H1 (cell line): ENCODE results near the gene CENPP. TPM values are rescaled to one million over a fixed set of nuclear protein-coding genes. Genes with fewer than 3 reads are reported as not detected.
"Not testable (repeated sequence)": the region's sequence is repeated elsewhere in the genome, so short reads cannot be mapped to it uniquely, and the experiment has no call there.

Experiments
- CTCF ChIA-PET: fragments of 300-600 bp; sonication (Branson Sonifier 250); formaldehyde crosslinking; loops from one replicate; lab custom pipeline; 2021; ENCODE audit not compliant: partially characterized antibody; lab: Charles Lee
- POLR2A ChIA-PET: fragments of 300-600 bp; sonication (Branson Sonifier 250); formaldehyde crosslinking; loops from one replicate; lab custom pipeline; 2021; ENCODE audit warnings: inconsistent platforms; ENCODE audit not compliant: partially characterized antibody; lab: Charles Lee
- DNase-seq, 2 experiments: peaks; one replicate each; pipeline versions ENCODE4 v3.0.0 to v3.0.0-alpha.2; 2010 to 2022; ENCODE audit warnings: low spot score in 2 of 2, low read depth in 1 of 2, mixed read lengths in 1 of 2
- FAIRE-seq: peaks from 2 replicates; lab custom pipeline; 2011; peaks lifted over from hg19 to GRCh38; lab: Jason Lieb, UNC
- H2AFZ ChIP-seq: 2 replicates; pipeline ENCODE4 v1.8.1; 2012; ENCODE audit warnings: low read length, inconsistent platforms
- H2AK5ac ChIP-seq: 2 replicates; pipeline ENCODE4 v1.6.1; 2013; ENCODE audit warnings: low read depth, low read length
- H2BK120ac ChIP-seq: replicated peaks from 2 replicates; pipeline ENCODE3; 2013; ENCODE audit warnings: low read depth, low read length, inconsistent platforms
- H2BK12ac ChIP-seq: 2 replicates; pipeline ENCODE4 v1.6.1; 2013; ENCODE audit warnings: low read depth, low read length
- H2BK15ac ChIP-seq: 2 replicates; pipeline ENCODE4 v1.6.1; 2013; ENCODE audit warnings: low read length
- H2BK20ac ChIP-seq: 2 replicates; pipeline ENCODE4 v1.6.1; 2013; ENCODE audit warnings: low read length
- H2BK5ac ChIP-seq: 2 replicates; pipeline ENCODE4 v1.6.1; 2013; ENCODE audit warnings: low read depth, low read length
- H3K14ac ChIP-seq: 2 replicates; pipeline ENCODE4 v1.6.1; 2013; ENCODE audit warnings: inconsistent platforms; ENCODE audit not compliant: insufficient read length
- H3K18ac ChIP-seq: 2 replicates; pipeline ENCODE4 v1.6.1; 2013; ENCODE audit warnings: low read length; ENCODE audit errors: extremely low read depth
- H3K23ac ChIP-seq: 2 replicates; pipeline ENCODE4 v1.6.1; 2013; ENCODE audit warnings: inconsistent platforms; ENCODE audit not compliant: insufficient read length
- H3K23me2 ChIP-seq: 2 replicates; pipeline ENCODE4 v1.6.1; 2013; ENCODE audit warnings: low read depth, low read length
- H3K27ac ChIP-seq: 2 replicates; pipeline ENCODE4 v1.6.1; 2011; ENCODE audit warnings: low read depth, low read length, inconsistent platforms
- H3K27me3 ChIP-seq, 4 experiments: replicated peaks in 1 of 4; 1 replicate in 1 of 4; 2 replicates in 3 of 4; pipeline versions ENCODE4 v1.6.1 to v1.8.1; 2011 to 2013; ENCODE audit warnings: low read length in 3 of 4, mild to moderate bottlenecking in 3 of 4, inconsistent platforms in 2 of 4, mixed read lengths in 2 of 4, moderate library complexity in 1 of 4; ENCODE audit not compliant: control insufficient read depth in 3 of 4, insufficient read depth in 3 of 4; ENCODE audit errors: extremely low read depth in 1 of 4
- H3K36me3 ChIP-seq, 4 experiments: 2 replicates each; pipeline versions ENCODE4 v1.6.1 to v1.8.1; 2011 to 2013; ENCODE audit warnings: mild to moderate bottlenecking in 4 of 4, low read length in 3 of 4, moderate library complexity in 2 of 4, control low read depth in 1 of 4, inconsistent platforms in 1 of 4; ENCODE audit not compliant: insufficient read depth in 4 of 4, control insufficient read depth in 2 of 4
- H3K4ac ChIP-seq: replicated peaks from 2 replicates; pipeline ENCODE3; 2013; ENCODE audit warnings: low read length, low read depth, mixed read lengths, inconsistent platforms; ENCODE audit not compliant: insufficient read length
- H3K4me1 ChIP-seq, 4 experiments: replicated peaks in 1 of 4; 1 replicate in 1 of 4; 2 replicates in 3 of 4; pipeline versions ENCODE4 v1.6.1 to v1.8.1; 2011 to 2013; ENCODE audit warnings: low read length in 3 of 4, inconsistent platforms in 2 of 4, mixed read lengths in 1 of 4; ENCODE audit not compliant: insufficient read depth in 4 of 4, control insufficient read depth in 3 of 4
- H3K4me2 ChIP-seq, 2 experiments: 2 replicates each; pipeline versions ENCODE4 v1.6.1 to v1.8.1; 2011 to 2013; ENCODE audit warnings: low read depth in 2 of 2, low read length in 2 of 2, control low read depth in 1 of 2, inconsistent platforms in 1 of 2, mild to moderate bottlenecking in 1 of 2; ENCODE audit not compliant: insufficient read depth in 1 of 2
- H3K4me3 ChIP-seq, 4 experiments: fragments of 200-600, 300-600 bp in 1 of 4; sonication (generic), shearing (Covaris generic), sonication (Bioruptor Twin) in 1 of 4; 2 replicates each; pipeline versions ENCODE4 v1.5.1 to v1.8.1; 2011 to 2016; ENCODE audit warnings: low read length in 4 of 4, low read depth in 3 of 4, control low read depth in 2 of 4, inconsistent platforms in 2 of 4, mild to moderate bottlenecking in 2 of 4, mixed read lengths in 1 of 4, moderate library complexity in 1 of 4; ENCODE audit not compliant: insufficient read depth in 2 of 4; ENCODE audit errors: extremely low read depth in 1 of 4
- H3K56ac ChIP-seq: replicated peaks from 2 replicates; pipeline ENCODE3; 2013; ENCODE audit warnings: low read depth, mild to moderate bottlenecking, mixed read lengths, low read length, inconsistent platforms; ENCODE audit not compliant: insufficient read length
- H3K79me1 ChIP-seq: 2 replicates; pipeline ENCODE4 v1.6.1; 2013; ENCODE audit warnings: low read depth, low read length, control low read depth
- H3K79me2 ChIP-seq, 2 experiments: 2 replicates each; pipeline versions ENCODE4 v1.6.1 to v1.8.1; 2012 to 2013; ENCODE audit warnings: low read length in 2 of 2, mild to moderate bottlenecking in 2 of 2, inconsistent platforms in 1 of 2; ENCODE audit not compliant: insufficient read depth in 2 of 2, control insufficient read depth in 1 of 2
- H3K9ac ChIP-seq, 4 experiments: replicated peaks in 1 of 4; 1 replicate in 1 of 4; 2 replicates in 3 of 4; pipeline versions ENCODE4 v1.6.1 to v1.8.1; 2011 to 2013; ENCODE audit warnings: low read depth in 3 of 4, low read length in 3 of 4, control low read depth in 2 of 4, mild to moderate bottlenecking in 2 of 4, moderate library complexity in 2 of 4, inconsistent platforms in 1 of 4; ENCODE audit errors: extremely low read depth in 1 of 4
- H3K9me3 ChIP-seq, 2 experiments: 2 replicates each; pipeline versions ENCODE4 v1.6.1 to v1.8.1; 2012 to 2013; ENCODE audit warnings: mild to moderate bottlenecking in 2 of 2, moderate library complexity in 2 of 2, control low read depth in 1 of 2, inconsistent platforms in 1 of 2, low read depth in 1 of 2, low read length in 1 of 2, mixed read lengths in 1 of 2; ENCODE audit not compliant: insufficient read depth in 2 of 2
- H4K20me1 ChIP-seq, 2 experiments: replicated peaks in 1 of 2; 2 replicates each; pipeline versions ENCODE3 to v1.8.1; 2011 to 2013; ENCODE audit warnings: inconsistent platforms in 2 of 2, low read length in 2 of 2, mild to moderate bottlenecking in 1 of 2; ENCODE audit not compliant: insufficient read depth in 2 of 2, control insufficient read depth in 1 of 2
- H4K5ac ChIP-seq: 2 replicates; pipeline ENCODE4 v1.6.1; 2013; ENCODE audit warnings: low read length, low read depth, mixed read lengths, inconsistent platforms; ENCODE audit not compliant: insufficient read length
- H4K8ac ChIP-seq: 2 replicates; pipeline ENCODE4 v1.8.0; 2013; ENCODE audit warnings: mild to moderate bottlenecking, moderate library complexity, low read length, inconsistent platforms; ENCODE audit not compliant: insufficient read depth; ENCODE audit errors: extremely low read depth
- H4K91ac ChIP-seq: replicated peaks from 2 replicates; pipeline ENCODE3; 2013; ENCODE audit warnings: low read length, mixed read lengths, inconsistent platforms; ENCODE audit not compliant: insufficient read length
- WGBS, 2 experiments: shearing (Covaris generic) in 1 of 2; methylation state at CpG; one replicate each; pipeline versions ENCODE4 v1.1.6 to v1.1.7; 2013 to 2015; ENCODE audit warnings: low lambda C conversion rate in 2 of 2, mixed read lengths in 2 of 2, inconsistent platforms in 1 of 2, low coverage in 1 of 2, missing lambda C conversion rate in 1 of 2; ENCODE audit not compliant: insufficient replicate concordance in 2 of 2, insufficient coverage in 1 of 2, insufficient read length in 1 of 2; ENCODE audit errors: extremely low coverage in 1 of 2, missing lambda C conversion rate in 1 of 2; 5-methylcytosine and 5-hydroxymethylcytosine counted together
- polyA plus RNA-seq, 7 experiments: library from polyadenylated mRNA; depleted of rRNA in 3 of 7; stranded (reverse) in 5 of 7; unstranded in 2 of 7; fragments of >200 nt in 5 of 7; fragments of 200-250 nt in 2 of 7; gene quantifications; 1 replicate in 5 of 7; 2 replicates in 1 of 7; 4 replicates in 1 of 7; pipeline versions ENCODE4 v1.2.1 to v1.2.3, GENCODE V29; 2011 to 2013; ENCODE audit warnings: missing spikeins in 2 of 7, mixed read lengths in 2 of 7
- total RNA-seq: library from RNA; stranded (reverse); fragmentation: NEBNext Ultra II Directional; extraction: Animal tissue kit (Norgen Biotek cat#: 25700); gene quantifications from 2 replicates; pipeline ENCODE4 v1.2.1, GENCODE V29; 2021

CENPP gene
- total and polyA plus RNA-seq, 2 of the 8 experiments (the other 6 are each of a cell fraction or from before 2014, with no cell fraction given), result 2.7 to 10.8 TPM

DNA sequence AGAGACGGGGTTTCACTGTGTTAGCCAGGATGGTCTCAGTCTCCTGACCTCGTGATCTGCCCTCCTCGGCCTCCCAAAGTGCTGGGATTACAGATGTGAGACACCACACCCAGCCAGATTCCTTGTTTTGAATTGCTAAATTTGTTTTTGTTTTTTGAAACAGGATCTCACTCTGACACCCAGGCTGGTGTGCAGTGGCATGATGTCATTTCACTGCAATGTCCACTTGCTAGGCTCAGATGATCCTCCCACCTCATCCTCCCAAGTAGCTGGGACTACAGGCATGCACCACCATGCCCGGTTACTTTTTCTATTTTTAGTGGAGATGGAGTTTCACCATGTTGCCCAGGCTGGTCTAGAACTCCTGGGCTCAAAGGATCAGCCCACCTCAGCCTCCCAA is 85.4 kb downstream of the CENPP start:
- WGBS, 2 experiments, result 91% methylated on average over 4 of the region's 4 CpGs; no CpG with 5 or more reads in 1 of the 2 experiments
- POLR2A ChIA-PET, FAIRE-seq: not testable (repeated sequence)

More for the DNA sequence above, 85.4 kb downstream of the CENPP start:
- H3K23me2 ChIP-seq, H2BK5ac ChIP-seq, H2BK20ac ChIP-seq, H3K18ac ChIP-seq, H2BK12ac ChIP-seq, H3K79me2 ChIP-seq, H2BK120ac ChIP-seq, H3K4me1 ChIP-seq, H3K56ac ChIP-seq, H3K9me3 ChIP-seq, H3K27me3 ChIP-seq, H2AK5ac ChIP-seq, H4K20me1 ChIP-seq, H3K4ac ChIP-seq, DNase-seq, H4K5ac ChIP-seq, H4K91ac ChIP-seq, H3K14ac ChIP-seq, H2BK15ac ChIP-seq, H3K79me1 ChIP-seq, H3K4me2 ChIP-seq, H3K23ac ChIP-seq, H3K27ac ChIP-seq, H3K4me3 ChIP-seq, CTCF ChIA-PET, H3K9ac ChIP-seq, H2AFZ ChIP-seq, H4K8ac ChIP-seq, H3K36me3 ChIP-seq: not testable (repeated sequence)
